RCC 7860 (cell line): ENCODE results near the gene SLC29A3.
A peak's percentile ranks its signal among the peaks of the same experiment; 100 is the strongest.
"Not testable (repeated sequence)": the region's sequence is repeated elsewhere in the genome, so short reads cannot be mapped to it uniquely, and the experiment has no call there.

Experiments used
- DNase-seq: peaks from one replicate; pipeline ENCODE4 v3.0.0-alpha.2; 2015; ENCODE audit warnings: low spot score
- FAIRE-seq: peaks from 2 replicates; lab custom pipeline; 2012; peaks lifted over from hg19 to GRCh38; lab: Jason Lieb, UNC

The SLC29A3 gene

GRCh38 chr10:71319042-71319799 is at the start of gene SLC29A3:
TSS of gene SLC29A3 (plus strand) at chr10:71319259. CDS start at chr10:71319310, 51 bp downstream.
- DNase-seq = peak; percentile 69
- no peak for FAIRE-seq

- no peak for DNase-seq
- FAIRE-seq = no peak
Measured at GRCh38 chr10:71269301-71270288, 49.5 kb upstream of the SLC29A3 start.

GRCh38 chr10:71270301-71271220 is 48.5 kb upstream of the SLC29A3 start:
- DNase-seq = peak; percentile 38
- no peak for FAIRE-seq

GRCh38 chr10:71271662-71272055 is 47.4 kb upstream of the SLC29A3 start:
- no peak for FAIRE-seq

GRCh38 chr10:71272056-71272771 is 46.8 kb upstream of the SLC29A3 start:
- DNase-seq (peak; percentile 66), FAIRE-seq (no peak)

More at GRCh38 chr10:71271662-71272055, 47.4 kb upstream of the SLC29A3 start:
- no peak for DNase-seq

GRCh38 chr10:71272974-71273373 is 46.1 kb upstream of the SLC29A3 start:
- FAIRE-seq = not testable (repeated sequence)

GRCh38 chr10:71273506-71273905 is 45.6 kb upstream of the SLC29A3 start:
- no peak for DNase-seq
- no peak for FAIRE-seq

More at GRCh38 chr10:71272974-71273373, 46.1 kb upstream of the SLC29A3 start:
- DNase-seq = not testable (repeated sequence)

GRCh38 chr10:71274901-71275796 is 43.9 kb upstream of the SLC29A3 start:
- no peak for DNase-seq
- no peak for FAIRE-seq

GRCh38 chr10:71276873-71277272 is 42.2 kb upstream of the SLC29A3 start:
- DNase-seq = no peak
- FAIRE-seq = no peak

- no peak for DNase-seq
- no peak for FAIRE-seq
Measured at GRCh38 chr10:71277914-71278665, 41.0 kb upstream of the SLC29A3 start.

- DNase-seq (no peak), FAIRE-seq (no peak)
Measured at GRCh38 chr10:71278691-71279588, 40.1 kb upstream of the SLC29A3 start.

- no peak for FAIRE-seq
- DNase-seq = no peak
Measured at GRCh38 chr10:71279590-71280170, 39.4 kb upstream of the SLC29A3 start.

- FAIRE-seq (no peak), DNase-seq (no peak)
Measured at GRCh38 chr10:71280216-71280615, 38.8 kb upstream of the SLC29A3 start.

- no peak for FAIRE-seq
Measured at GRCh38 chr10:71280825-71281224, 38.2 kb upstream of the SLC29A3 start.

GRCh38 chr10:71281646-71282322 is 37.3 kb upstream of the SLC29A3 start:
- DNase-seq = no peak
- no peak for FAIRE-seq

More at GRCh38 chr10:71280825-71281224, 38.2 kb upstream of the SLC29A3 start:
- DNase-seq = no peak

GRCh38 chr10:71282323-71282680 is 36.8 kb upstream of the SLC29A3 start:
- DNase-seq (peak; percentile 32), FAIRE-seq (no peak)
